Neuronal stem cell (in vitro differentiated cells): Measurements from ENCODE around the gene ALOX15B.

ENCODE experiments used
- DNase-seq: peaks from one replicate; pipeline ENCODE4 v3.0.0-alpha.2; 2013; ENCODE audit warnings: low spot score
- H2AFZ ChIP-seq: one replicate; pipeline ENCODE4 v1.6.1; 2013; ENCODE audit warnings: mild to moderate bottlenecking, low read length, inconsistent platforms
- H2AK5ac ChIP-seq: 2 replicates; pipeline ENCODE4 v1.6.1; 2013; ENCODE audit warnings: low read depth, mild to moderate bottlenecking, inconsistent platforms, low read length, moderate library complexity, mixed read lengths
- H2BK120ac ChIP-seq: 2 replicates; pipeline ENCODE4 v1.6.1; 2013; ENCODE audit warnings: low read depth, mild to moderate bottlenecking, inconsistent platforms, low read length, moderate library complexity, mixed read lengths
- H2BK12ac ChIP-seq: one replicate; pipeline ENCODE4 v1.6.1; 2013; ENCODE audit warnings: low read length, inconsistent platforms
- H2BK15ac ChIP-seq: 2 replicates; pipeline ENCODE4 v1.6.1; 2013; ENCODE audit warnings: mild to moderate bottlenecking, low read length, inconsistent platforms, mixed read lengths
- H2BK5ac ChIP-seq: one replicate; pipeline ENCODE4 v1.6.1; 2013; ENCODE audit warnings: inconsistent platforms, mild to moderate bottlenecking, low read length, moderate library complexity
- H3K14ac ChIP-seq: one replicate; pipeline ENCODE4 v1.6.1; 2013; ENCODE audit warnings: low read length, inconsistent platforms
- H3K18ac ChIP-seq: 2 replicates; pipeline ENCODE4 v1.6.1; 2013; ENCODE audit warnings: low read length, inconsistent platforms
- H3K23ac ChIP-seq: 2 replicates; pipeline ENCODE4 v1.6.1; 2013; ENCODE audit warnings: low read depth, mild to moderate bottlenecking, mixed read lengths, low read length, inconsistent platforms; ENCODE audit not compliant: poor library complexity
- H3K27ac ChIP-seq: replicated peaks from 3 replicates; pipeline ENCODE4 v1.5.1; 2013; ENCODE audit warnings: low read length, inconsistent platforms
- H3K27me3 ChIP-seq, 3 experiments: 2 replicates each; pipeline ENCODE4 v1.6.1; 2013; ENCODE audit warnings: low read length in 3 of 3, mild to moderate bottlenecking in 2 of 3, inconsistent platforms in 1 of 3, low read depth in 1 of 3, mixed read lengths in 1 of 3, moderate library complexity in 1 of 3; ENCODE audit not compliant: control insufficient read depth in 3 of 3, insufficient read depth in 3 of 3
- H3K36me3 ChIP-seq, 2 donors: replicated peaks in 1 of 2; 2 replicates each; pipeline ENCODE4 v1.6.1; 2013; ENCODE audit warnings: low read length in 2 of 2; ENCODE audit not compliant: control insufficient read depth in 2 of 2, insufficient read depth in 2 of 2
- H3K4ac ChIP-seq: 2 replicates; pipeline ENCODE4 v1.6.1; 2013; ENCODE audit warnings: inconsistent platforms, mild to moderate bottlenecking, low read length, moderate library complexity
- H3K4me1 ChIP-seq, 2 donors: 1 replicate in 1 of 2; 2 replicates in 1 of 2; pipeline ENCODE4 v1.6.1; 2013; ENCODE audit warnings: low read length in 2 of 2, low read depth in 1 of 2; ENCODE audit not compliant: control insufficient read depth in 2 of 2, insufficient read depth in 1 of 2
- H3K4me2 ChIP-seq: one replicate; pipeline ENCODE4 v1.6.1; 2013; ENCODE audit warnings: mild to moderate bottlenecking, low read length, inconsistent platforms; ENCODE audit not compliant: insufficient read depth, poor library complexity, severe bottlenecking
- H3K4me3 ChIP-seq, 2 donors: 2 replicates each; pipeline ENCODE4 v1.5.1; 2013; ENCODE audit warnings: low read length in 2 of 2, mild to moderate bottlenecking in 2 of 2, inconsistent platforms in 1 of 2, moderate library complexity in 1 of 2
- H3K79me1 ChIP-seq: one replicate; pipeline ENCODE4 v1.6.1; 2013; ENCODE audit warnings: low read depth, mild to moderate bottlenecking, inconsistent platforms, low read length, moderate library complexity
- H3K9ac ChIP-seq: one replicate; pipeline ENCODE4 v1.6.1; 2013; ENCODE audit warnings: mild to moderate bottlenecking, low read depth, low read length, inconsistent platforms; ENCODE audit not compliant: poor library complexity
- H3K9me3 ChIP-seq, 2 donors: replicated peaks in 1 of 2; 2 replicates each; pipeline versions ENCODE3 to v1.6.1; 2013; ENCODE audit warnings: low read length in 2 of 2, mild to moderate bottlenecking in 2 of 2, inconsistent platforms in 1 of 2, low read depth in 1 of 2, mixed read lengths in 1 of 2, moderate library complexity in 1 of 2; ENCODE audit not compliant: control insufficient read depth in 2 of 2, insufficient read depth in 1 of 2
- H4K8ac ChIP-seq: one replicate; pipeline ENCODE4 v1.6.1; 2013; ENCODE audit warnings: low read depth, mild to moderate bottlenecking, inconsistent platforms, low read length, moderate library complexity
- H4K91ac ChIP-seq: one replicate; pipeline ENCODE4 v1.6.1; 2013; ENCODE audit warnings: low read length, low read depth, mild to moderate bottlenecking, inconsistent platforms; ENCODE audit not compliant: poor library complexity
- WGBS, 2 donors: extraction: QIAGEN DNeasy Blood & Tissue Kit; methylation state at CpG; one replicate each; pipeline ENCODE4 v1.1.7; 2013; ENCODE audit warnings: missing lambda C conversion rate in 2 of 2, mixed read lengths in 1 of 2; ENCODE audit not compliant: insufficient read length in 2 of 2, insufficient replicate concordance in 1 of 2; ENCODE audit errors: extremely low coverage in 2 of 2; 5-methylcytosine and 5-hydroxymethylcytosine counted together

Gene ALOX15B

DNA sequence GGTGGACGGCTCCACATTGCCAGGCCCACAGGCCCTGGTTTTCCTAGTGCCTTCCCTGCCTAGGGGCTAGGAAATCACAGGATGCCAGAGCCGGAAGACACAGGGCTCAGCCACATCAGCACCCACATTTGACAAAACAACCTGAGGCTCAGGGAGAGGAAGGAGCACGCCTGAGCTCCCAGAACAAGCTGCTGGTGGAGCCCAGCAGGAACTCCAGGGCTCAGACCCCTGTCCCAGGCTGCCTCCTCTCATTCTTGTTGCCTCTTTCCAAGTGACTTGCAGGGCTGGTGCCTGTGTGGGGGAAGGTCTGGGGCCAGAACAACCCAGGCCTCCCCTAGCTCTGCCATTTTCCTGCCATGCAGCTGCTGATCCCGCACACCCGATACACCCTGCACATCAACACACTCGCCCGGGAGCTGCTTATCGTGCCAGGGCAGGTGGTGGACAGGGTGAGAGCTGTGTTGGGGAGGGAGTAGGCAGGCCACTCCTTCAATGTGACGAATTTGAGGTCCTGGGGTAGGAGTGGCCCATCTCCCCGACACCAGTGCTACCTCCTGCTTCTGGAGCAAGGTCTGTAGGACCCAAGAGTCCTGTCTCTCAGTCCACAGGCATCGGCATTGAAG, 7.6 kb downstream of the ALOX15B start:
- no peak overlapping the region for H2BK15ac ChIP-seq
- no peak overlapping the region for H2AFZ ChIP-seq

DNA sequence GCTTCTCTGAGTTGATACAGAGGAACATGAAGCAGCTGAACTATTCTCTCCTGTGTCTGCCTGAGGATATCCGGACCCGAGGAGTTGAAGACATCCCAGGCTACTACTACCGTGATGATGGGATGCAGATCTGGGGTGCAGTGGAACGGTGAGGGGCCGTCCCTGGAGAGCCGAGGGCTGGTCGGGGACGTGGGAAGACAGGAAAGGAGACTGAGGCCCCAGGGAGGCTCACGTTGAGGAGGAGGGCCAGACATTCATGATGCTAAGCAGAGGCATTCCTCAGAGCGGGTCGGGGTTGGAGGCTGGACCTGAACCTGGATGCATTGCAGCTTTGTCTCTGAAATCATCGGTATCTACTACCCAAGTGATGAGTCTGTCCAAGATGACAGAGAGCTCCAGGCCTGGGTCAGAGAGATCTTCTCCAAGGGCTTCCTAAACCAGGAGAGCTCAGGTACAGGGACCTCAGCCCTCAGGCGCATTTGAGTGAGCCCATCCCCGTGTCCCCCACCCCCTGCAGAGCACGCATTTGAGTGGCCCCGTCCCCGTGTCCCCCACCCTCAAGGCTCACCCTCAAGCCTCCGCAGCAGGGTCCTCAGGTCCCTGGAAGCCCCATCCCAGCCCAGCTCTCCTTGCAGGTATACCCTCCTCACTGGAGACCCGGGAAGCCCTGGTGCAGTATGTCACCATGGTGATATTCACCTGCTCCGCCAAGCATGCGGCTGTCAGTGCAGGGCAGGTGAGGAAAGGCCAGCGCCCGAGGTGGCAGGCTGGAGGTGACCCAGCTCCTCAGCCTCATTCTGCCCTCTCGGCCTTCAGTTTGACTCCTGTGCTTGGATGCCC, 8.3 kb downstream of the ALOX15B start:
- Histone ChIP-seq H4K8ac (no peak overlapping the region), H4K91ac (no peak overlapping the region), H2AK5ac (peak overlapping the region; percentile 69), H3K4me1 (peaks cover 0 to 2% of the 10 kb centered on the region in 2 donors), H2BK12ac (peak overlapping the region; percentile 79), H3K79me1 (no peaks in the 10 kb centered on the region), H3K9me3 (no peaks in the 10 kb centered on the region), H2BK5ac (no peak overlapping the region), H2BK120ac (no peak overlapping the region), H3K9ac (peak overlapping the region; percentile 25), H3K4me3 (no peak overlapping the region), H3K18ac (peak overlapping the region; percentile 33), H3K4ac (no peak overlapping the region), H3K4me2 (no peak overlapping the region), H3K14ac (peak overlapping the region; percentile 14), H2BK15ac (peak overlapping the region; percentile 59), H2AFZ (no peak overlapping the region), H3K27me3 (peaks cover 0 to 62% (median 2%) of the 10 kb centered on the region in 3 experiments), H3K36me3 (no peaks in the 10 kb centered on the region), H3K27ac (no peak overlapping the region), H3K23ac (peak overlapping the region; percentile 52)
- DNase-seq = no peak
- WGBS, 2 donors = no CpG with 5 or more reads among the region's 24 CpGs

More for the DNA sequence above, 7.6 kb downstream of the ALOX15B start:
- H2AK5ac ChIP-seq = peak overlapping the region; percentile 43
- H3K79me1 ChIP-seq = no peaks in the 10 kb centered on the region
- no peaks in the 10 kb centered on the region for H3K36me3 ChIP-seq
- peaks cover 0 to 2% of the 10 kb centered on the region in 2 donors for H3K4me1 ChIP-seq
- peak overlapping the region; percentile 52 for H3K23ac ChIP-seq
- no peak overlapping the region for H3K9ac ChIP-seq
- peak overlapping the region; percentile 76 for H3K4ac ChIP-seq
- H3K4me2 ChIP-seq = no peak overlapping the region
- H4K8ac ChIP-seq = no peak overlapping the region
- DNase-seq = no peak
- peak overlapping the region; percentile 14 for H3K14ac ChIP-seq
- no peaks in the 10 kb centered on the region for H3K9me3 ChIP-seq
- H2BK120ac ChIP-seq = no peak overlapping the region
- WGBS, 2 donors = no CpG with 5 or more reads among the region's 11 CpGs
- H3K27me3 ChIP-seq = peaks cover 0 to 54% (median 3%) of the 10 kb centered on the region in 3 experiments
- no peak overlapping the region for H2BK5ac ChIP-seq
- H3K18ac ChIP-seq = peak overlapping the region; percentile 27
- no peak overlapping the region for H3K4me3 ChIP-seq
- no peak overlapping the region for H4K91ac ChIP-seq
- no peak overlapping the region for H3K27ac ChIP-seq
- H2BK12ac ChIP-seq = no peak overlapping the region

GRCh38 chr17:8047769-8048110, 8.9 kb downstream of the ALOX15B start:
- Histone ChIP-seq H3K27me3 (peaks cover 0 to 64% (median 2%) of the 10 kb centered on the region in 3 experiments), H3K4me2 (no peak overlapping the region), H2BK12ac (no peak overlapping the region), H3K23ac (no peak overlapping the region), H3K36me3 (no peaks in the 10 kb centered on the region), H3K4ac (no peak overlapping the region), H2AFZ (no peak overlapping the region), H3K4me3 (no peak overlapping the region), H4K8ac (no peak overlapping the region), H2BK15ac (no peak overlapping the region), H2BK120ac (no peak overlapping the region), H4K91ac (no peak overlapping the region), H2BK5ac (no peak overlapping the region), H3K14ac (no peak overlapping the region), H3K27ac (no peak overlapping the region), H3K79me1 (no peaks in the 10 kb centered on the region), H2AK5ac (peak overlapping the region; percentile 69), H3K4me1 (peaks cover 0 to 2% of the 10 kb centered on the region in 2 donors), H3K18ac (no peak overlapping the region), H3K9ac (peak overlapping the region; percentile 25), H3K9me3 (no peaks in the 10 kb centered on the region)
- no peak for DNase-seq
- WGBS, 2 donors = no CpG with 5 or more reads among the region's 4 CpGs

GRCh38 chr17:8048236-8048635, 9.4 kb downstream of the ALOX15B start:
- Histone ChIP-seq H2BK15ac (no peak overlapping the region), H3K27me3 (peaks cover 0 to 65% (median 2%) of the 10 kb centered on the region in 3 experiments), H3K36me3 (no peaks in the 10 kb centered on the region), H3K4me1 (peaks cover 0 to 2% of the 10 kb centered on the region in 2 donors), H3K23ac (no peak overlapping the region), H3K79me1 (no peaks in the 10 kb centered on the region), H2BK12ac (no peak overlapping the region), H3K9me3 (no peaks in the 10 kb centered on the region), H4K8ac (no peak overlapping the region), H2AK5ac (no peak overlapping the region), H3K18ac (no peak overlapping the region), H3K4me2 (no peak overlapping the region), H3K4me3 (no peak overlapping the region), H3K4ac (no peak overlapping the region), H4K91ac (no peak overlapping the region), H2AFZ (no peak overlapping the region), H3K27ac (no peak overlapping the region), H2BK120ac (no peak overlapping the region), H3K14ac (no peak overlapping the region), H3K9ac (no peak overlapping the region), H2BK5ac (peak overlapping the region; percentile 9)
- no CpG with 5 or more reads among the region's 12 CpGs for WGBS, 2 donors
- DNase-seq = no peak
